Kidney tubule cell (primary cell): ENCODE results near the gene ZNF548.
"Not testable (repeated sequence)": the region's sequence is repeated elsewhere in the genome, so short reads cannot be mapped to it uniquely, and the experiment has no call there.

Source experiments
- DNase-seq: peaks from one replicate; pipeline ENCODE4 v3.0.0-alpha.2; 2018; ENCODE audit warnings: low spot score

Gene ZNF548

DNA sequence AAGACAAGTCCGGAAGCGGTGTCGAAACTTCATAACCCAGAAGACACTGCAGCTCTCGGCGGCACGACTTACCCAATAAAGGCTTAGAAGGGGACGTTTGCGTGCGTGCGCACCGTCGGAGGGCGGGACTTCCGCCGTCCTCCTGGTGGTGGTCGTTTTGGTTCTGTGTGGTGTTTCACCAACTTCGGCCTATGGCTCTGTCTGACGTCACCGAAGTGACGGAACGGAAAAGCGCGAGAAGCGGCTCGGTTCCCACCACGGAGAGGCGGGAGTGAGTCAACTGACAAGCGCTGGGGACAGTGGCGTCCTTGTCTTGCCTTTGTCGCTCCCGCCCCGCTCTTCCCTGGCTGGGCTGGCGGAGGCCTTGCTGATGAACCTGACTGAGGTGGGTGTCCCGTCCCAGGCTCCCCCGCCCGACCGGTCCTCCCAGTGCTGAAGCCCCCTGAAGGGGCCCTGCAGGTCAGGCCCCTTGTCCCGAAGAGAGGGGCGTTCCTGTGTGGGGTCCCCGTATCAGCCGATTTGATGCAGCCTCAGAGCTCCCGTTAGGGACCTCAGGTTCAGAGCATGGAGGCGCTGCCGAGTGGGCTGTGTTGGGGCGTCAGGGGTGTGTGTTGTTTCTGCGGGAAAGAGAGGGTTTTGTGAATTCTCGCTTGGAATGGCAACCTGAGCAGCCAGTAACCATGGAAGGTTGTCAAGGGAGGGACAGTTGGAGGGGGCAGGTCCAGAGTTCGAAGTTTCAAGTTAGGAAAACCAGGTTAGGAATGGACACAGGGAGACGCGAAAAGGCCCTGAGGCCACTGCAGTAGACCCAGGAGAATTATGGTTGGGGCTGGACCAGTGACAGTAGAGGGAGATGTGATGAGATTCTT, at the start of gene ZNF548:
Gene ZNF548 (plus strand): TSS at position 125 of the 869 bp plus-strand sequence. CDS start 246 bp downstream, at position 371.
- DNase-seq, result peak; percentile 97

DNA sequence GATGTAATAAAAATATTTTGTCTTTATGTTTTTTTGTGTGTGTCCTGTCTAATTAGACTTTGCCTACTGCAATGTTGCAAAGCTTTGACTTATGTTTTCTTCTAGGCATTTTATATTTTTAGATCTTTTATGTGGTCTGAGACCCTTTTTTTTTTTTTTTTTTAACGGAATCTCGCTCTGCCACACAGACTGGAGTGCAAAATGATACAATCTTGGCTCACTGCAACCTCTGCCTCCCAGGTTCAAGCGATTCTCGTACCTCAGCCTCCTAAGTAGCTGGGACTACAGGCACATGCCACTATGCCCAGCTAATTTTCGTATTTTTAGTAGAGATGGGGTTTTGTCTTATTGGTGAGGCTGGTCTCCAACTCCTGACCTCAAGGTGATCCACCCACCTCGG, 47.1 kb upstream of the ZNF548 start:
- DNase-seq, result no peak

DNA sequence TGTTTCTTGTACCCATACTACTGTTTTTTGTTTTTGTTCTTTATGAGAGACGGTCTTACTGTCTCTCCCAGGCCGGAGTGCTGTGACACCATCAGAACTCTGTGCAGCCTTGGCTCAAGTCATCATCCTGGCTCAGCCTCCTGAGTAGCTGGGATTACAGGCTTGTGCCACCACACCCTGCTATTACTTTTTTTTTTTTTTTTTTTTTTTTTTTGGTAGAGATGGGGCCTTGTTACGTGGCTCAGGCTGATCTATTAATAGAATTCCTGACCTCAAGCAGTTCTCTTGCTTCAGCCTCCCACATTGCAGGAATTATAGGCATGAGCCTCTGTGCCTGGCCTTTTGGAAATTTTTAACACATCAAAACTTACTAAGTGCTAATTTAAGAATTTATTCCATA, 41.5 kb upstream of the ZNF548 start:
- DNase-seq, result no peak

DNA sequence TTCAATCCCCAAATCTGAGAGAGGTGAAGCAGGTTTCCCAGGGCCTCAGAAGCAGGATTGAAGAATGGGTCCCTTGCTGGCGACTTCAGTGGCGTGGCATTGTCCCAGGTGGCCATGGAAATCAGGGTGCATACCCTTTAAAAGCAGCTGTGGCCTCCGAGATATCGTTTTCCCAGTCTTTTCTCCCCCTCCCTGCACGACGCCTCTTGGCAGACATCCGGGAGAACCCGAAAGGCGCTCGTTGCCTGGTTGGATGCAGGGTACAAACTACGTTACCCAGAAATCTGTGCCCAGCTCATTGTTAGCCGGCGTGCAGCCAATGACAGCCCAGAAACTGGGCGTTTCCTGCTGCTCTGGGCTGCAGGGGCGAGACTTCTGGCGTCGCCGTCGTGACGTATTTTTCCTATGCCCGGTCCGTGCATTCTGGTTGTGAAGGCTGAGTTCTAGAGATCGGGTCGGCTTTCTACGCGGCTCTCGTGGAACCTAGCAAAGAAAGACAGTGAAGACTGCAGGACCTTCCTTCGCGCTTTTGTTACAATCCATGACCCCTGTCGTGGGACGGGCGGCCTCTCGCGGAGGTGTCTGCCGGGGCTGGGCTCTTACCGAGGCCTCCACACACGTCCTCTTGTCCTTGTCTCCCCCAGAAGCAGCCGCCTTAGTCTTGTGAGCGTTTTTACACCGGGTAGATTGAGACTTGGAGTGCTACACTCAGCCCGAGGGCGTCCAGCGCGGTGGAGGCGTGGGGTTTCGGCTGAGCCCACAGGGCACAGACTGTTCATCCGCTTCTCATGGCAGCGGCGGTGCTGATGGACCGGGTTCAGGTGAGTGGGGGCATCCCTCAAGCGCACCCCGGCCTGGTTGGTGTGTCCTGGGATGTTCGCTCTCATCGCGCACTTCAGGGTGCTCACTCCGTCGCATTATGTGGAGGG, 38.5 kb upstream of the ZNF548 start, which contains the start of gene ZNF304:
Gene ZNF304 (plus strand): TSS at position 395 of the 929 bp plus-strand sequence. CDS start 394 bp downstream, at position 789.
- DNase-seq, result peak; percentile 94

DNA sequence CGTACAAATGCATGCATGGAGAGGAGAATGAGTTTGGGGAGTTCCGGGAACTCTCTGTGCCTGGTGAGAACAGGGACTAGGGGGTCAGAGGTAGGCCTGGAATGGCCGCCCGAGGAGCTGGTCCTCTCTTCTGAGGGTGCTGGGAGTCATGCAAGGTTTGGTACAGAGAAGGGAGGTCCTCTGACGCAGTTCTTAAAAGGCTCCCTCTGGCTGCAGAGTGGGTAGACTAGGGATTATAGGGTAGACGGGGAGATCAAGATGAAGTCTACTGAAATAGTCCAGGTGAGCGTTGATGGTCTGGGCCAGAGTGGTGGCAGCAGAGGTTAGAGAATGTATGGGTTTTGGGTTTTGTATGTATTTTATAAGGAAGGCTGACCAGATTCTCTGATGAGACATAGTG, 37.8 kb upstream of the ZNF548 start:
- peak; percentile 9 for DNase-seq

DNA sequence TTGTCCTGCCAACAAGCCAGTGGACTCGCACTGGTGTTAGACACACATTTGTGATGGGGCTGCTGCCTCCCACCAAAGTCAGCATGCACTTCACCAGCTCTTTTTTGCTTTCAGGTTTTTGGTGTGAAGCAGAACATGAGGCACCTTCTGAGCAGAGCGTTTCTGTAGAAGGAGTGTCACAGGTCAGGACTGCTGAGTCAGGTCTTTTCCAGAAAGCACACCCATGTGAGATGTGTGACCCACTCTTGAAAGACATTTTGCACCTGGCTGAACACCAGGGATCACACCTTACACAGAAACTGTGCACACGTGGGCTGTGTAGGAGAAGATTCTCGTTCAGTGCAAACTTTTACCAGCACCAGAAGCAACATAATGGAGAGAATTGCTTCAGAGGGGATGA, 33.7 kb upstream of the ZNF548 start:
- DNase-seq, result no peak

DNA sequence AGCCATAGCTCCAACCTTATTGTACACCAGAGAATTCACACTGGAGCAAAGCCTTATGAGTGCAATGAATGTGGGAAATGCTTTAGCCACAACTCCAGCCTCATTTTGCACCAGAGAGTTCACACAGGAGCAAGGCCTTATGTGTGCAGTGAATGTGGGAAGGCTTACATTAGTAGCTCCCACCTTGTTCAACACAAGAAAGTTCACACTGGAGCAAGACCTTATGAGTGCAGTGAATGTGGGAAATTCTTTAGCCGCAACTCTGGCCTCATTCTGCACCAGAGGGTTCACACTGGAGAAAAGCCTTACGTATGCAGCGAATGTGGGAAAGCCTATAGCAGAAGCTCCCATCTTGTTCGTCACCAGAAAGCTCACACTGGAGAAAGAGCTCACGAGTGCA, 32.2 kb upstream of the ZNF548 start:
- no peak for DNase-seq

DNA sequence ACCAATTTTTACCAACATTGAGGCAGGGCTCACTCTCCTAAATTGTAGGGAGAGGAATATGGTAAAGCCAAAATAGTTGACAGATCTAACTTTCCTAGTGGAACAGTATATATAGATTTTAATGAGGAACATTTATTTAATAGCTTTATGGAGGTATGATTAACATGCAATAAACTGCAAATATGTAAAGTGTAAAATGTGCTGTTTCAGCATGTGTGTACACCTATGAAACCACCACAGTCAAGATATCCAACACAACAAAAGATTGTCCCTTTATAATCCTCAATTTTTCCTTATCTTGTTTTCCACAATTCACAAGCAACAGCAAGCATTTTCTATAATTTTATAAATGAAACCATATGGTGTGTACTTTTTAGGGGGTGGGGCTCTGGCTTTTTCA, 30.4 kb upstream of the ZNF548 start:
- DNase-seq, result no peak

DNA sequence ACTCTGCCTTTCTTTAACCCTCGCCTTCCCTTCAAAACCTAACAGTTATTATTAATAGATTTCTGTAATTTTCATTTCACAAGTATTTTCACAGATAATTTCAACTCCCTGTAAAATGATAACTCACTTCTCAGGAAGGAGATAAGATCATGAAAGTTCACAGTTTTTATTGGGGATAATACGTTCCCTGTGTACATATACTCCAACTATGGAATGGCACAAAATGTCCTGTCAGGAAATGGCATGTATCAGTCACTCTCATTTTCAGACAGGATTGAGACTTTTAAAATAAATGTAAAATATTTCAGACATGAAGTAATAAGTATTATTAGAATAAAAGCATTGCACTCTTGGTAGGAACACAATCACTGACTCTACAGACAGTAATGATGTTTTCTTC, 27.2 kb upstream of the ZNF548 start:
- no peak for DNase-seq

DNA sequence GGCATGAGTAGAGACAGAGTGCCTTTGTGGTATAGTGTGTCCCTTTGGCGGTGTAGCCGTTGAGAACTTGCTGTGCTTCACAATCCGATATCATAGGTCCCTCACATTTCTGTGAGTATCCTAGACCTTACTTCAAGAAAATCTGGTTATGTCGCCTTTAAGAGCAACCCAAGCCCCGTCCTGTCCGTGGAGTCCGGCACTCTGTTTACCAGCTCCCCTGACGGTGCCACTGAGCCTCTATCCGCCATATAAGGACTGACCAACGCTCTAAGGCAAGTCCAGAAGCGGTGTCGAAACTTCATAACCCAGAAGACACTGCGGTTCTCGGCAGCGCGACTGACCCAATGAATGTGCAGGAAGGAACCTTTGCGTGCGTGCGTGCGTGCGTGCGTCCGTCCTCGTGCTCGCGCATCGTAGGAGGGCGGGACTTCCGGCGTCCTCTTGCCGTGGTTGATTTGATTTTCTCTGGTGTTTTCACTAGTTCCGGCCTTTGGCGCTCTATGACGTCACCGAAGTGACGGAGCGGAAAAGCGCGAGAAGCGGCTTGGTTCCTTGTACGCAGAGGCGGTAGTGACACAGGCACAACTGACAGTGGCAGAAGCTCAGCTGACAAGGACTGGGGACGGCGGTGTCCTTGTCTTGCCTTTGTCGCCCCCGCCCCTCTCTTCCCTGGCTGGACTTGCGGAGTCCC, 26.5 kb upstream of the ZNF548 start, which contains the start of the genes TRAPPC2B and ZNF547:
Gene TRAPPC2B (plus strand): TSS at position 555 of the 691 bp plus-strand sequence. CDS start 1,283 bp downstream, outside the sequence.
Gene ZNF547 (plus strand): TSS at position 555 of the 691 bp plus-strand sequence. CDS start 5,005 bp downstream, outside the sequence.
- peak; percentile 99 for DNase-seq

DNA sequence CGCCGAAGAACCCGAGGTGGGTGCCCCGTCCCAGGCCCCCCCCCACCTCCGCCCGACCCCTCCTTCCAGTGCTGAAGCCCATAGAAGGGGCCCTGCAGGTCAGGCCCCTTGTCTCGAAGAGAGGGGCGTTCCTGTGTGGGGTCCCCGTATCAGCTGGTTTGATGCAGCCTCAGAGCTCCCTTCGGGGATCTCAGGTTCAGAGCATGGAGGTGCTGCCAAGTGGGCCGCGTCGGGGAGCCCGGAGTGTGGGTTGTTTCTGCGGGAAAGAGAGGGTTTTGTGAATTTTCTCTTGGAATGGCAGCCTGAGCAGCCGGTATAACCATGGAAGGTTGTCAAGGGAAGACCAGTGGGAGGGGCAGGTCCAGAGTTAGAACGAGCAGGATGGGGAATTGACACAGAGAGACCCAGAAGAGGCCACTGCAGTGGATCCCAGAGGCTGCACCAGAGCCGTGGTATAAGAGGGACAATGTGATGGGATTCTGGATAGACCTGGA, 25.9 kb upstream of the ZNF548 start:
- DNase-seq, result peak; percentile 11

DNA sequence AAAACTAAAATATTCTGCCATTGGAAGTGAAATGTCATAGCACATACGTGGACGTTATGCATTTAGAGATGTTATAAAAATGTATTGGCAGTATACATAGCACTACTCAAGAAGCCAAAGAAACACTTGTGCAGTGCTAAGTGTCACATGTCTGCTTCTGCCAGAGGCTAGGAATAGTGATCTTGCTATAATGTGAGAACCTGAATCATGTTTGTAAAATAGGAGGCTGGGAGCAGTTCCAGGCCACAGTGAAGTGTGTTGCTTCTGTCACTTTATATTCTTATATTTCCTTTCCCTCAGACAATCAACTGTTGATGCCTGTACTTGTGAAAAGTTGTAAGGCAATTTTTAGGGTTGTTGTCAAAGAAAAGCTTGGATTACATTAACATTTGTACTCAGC, 22.9 kb upstream of the ZNF548 start:
- DNase-seq, result no peak

DNA sequence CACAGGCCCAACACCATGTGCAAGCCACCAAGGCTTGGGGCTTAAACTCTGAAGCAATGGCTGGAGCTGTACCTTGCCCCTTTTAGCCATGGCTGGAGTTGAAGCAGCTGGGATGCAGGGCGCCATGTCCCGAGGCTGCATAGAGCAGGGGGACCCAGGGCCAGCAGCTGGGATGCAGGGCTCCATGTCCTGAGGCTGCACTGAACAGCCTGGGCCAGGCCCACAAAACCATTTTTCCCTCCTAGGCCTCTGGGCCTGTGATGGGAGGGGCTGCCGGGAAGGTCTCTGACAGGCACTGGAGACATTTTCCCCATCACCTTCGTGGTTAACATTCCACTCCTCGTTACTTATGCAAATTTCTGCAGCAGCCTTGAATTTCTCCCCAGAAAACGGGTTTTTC, 15.5 kb upstream of the ZNF548 start:
- DNase-seq, result no peak

DNA sequence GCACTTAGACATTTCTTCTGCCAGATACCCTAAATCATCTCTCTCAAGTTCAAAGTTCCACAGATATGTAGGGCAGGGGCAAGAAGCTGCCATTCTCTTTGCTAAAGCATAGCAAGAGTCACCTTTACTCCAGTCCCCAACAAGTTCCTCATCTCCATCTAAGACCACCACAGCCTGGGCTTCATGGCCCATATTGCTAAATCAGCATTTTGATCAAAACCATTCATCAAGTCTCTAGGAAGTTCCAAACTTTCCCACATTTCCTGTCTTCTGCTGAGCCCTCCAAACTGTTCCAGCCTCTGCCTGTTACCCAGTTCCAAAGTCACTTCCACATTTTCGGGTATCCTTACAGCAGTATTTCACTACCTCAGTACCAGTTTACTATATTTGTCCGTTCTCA, 15.0 kb upstream of the ZNF548 start:
- DNase-seq, result not testable (repeated sequence)

DNA sequence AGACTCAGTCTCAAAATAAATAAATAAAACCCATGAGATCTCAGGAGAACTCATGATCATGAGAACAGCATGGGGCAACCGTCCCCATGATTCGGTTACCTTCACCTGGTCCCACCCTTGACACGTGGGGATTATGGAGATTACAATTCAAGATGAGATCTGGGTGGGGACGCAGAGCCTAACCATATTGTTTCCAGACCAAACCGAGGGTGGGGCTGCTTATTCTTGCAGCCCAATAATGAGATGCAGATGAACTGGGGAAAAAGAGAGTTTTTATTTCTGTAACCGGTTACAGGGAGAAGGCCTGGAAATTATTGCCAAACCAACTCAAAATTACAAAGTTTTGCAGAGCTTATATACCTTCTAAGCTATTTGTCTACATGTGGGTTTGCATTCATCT, 13.5 kb upstream of the ZNF548 start:
- DNase-seq, result no peak

DNA sequence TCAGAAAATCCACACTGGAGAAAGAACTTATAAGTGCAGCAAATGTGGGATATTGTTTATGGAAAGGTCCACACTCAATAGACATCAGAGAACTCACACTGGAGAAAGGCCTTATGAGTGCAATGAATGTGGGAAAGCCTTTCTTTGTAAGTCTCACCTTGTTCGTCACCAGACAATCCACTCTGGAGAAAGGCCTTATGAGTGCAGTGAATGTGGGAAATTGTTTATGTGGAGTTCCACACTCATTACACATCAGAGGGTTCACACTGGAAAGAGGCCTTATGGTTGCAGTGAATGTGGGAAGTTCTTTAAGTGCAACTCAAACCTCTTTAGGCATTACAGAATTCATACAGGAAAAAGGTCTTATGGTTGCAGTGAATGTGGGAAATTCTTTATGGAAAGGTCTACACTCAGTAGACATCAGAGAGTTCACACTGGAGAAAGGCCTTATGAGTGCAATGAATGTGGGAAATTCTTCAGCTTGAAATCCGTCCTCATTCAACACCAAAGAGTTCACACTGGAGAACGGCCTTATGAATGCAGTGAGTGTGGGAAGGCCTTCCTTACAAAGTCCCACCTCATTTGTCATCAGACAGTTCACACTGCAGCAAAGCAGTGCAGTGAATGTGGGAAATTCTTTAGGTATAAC, 12.0 kb upstream of the ZNF548 start:
- DNase-seq, result no peak

DNA sequence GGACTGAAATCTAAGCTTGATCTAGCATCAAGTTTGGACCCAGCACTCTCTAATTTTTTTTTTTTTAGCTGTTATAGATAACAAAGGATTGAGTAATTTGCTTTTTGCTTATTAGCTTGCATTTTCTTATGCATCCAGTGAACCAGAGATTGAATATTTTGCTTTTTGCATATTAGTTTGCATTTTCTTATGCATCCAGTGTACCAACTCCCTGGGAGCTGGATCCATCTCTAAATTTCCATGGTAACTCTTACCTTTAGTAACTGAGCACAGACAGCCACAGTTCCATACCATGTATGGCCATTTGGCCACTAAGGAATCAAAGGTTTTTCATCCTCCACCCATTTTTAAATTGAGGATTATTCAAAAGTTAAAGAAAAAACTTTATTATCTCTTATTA, 8.7 kb upstream of the ZNF548 start:
- DNase-seq, result no peak

DNA sequence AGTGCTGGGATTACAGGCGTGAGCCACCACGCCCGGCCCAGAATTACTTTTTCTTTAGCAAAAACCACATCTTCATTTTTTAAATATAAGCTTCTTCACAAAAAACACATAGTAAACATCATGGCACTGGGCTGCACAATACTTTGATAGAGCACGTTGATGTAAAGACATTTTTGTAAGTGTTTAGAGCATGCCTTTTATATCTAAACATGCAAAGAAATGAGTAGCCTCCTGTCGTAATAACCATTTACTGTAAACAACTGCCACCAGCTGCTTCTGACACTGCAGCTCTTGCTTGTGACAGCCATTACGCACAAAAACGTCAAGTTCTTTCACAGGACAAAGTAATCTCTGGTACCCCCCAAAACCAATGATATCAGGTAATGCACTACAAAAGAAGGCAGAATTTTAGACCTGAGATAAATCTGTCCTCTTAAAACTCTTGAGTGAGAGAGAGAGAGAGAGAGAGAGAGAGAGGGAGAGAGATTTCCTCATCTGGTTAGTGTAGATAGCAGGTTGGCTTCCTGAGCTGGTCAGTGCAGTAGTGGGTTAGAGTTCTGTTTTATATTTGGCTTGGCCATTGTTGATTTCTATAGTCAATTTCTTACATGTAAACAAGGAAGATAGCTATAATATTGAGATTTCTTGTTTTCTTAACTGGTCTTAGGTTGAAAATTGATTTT, 6.7 kb upstream of the ZNF548 start:
- no peak for DNase-seq

DNA sequence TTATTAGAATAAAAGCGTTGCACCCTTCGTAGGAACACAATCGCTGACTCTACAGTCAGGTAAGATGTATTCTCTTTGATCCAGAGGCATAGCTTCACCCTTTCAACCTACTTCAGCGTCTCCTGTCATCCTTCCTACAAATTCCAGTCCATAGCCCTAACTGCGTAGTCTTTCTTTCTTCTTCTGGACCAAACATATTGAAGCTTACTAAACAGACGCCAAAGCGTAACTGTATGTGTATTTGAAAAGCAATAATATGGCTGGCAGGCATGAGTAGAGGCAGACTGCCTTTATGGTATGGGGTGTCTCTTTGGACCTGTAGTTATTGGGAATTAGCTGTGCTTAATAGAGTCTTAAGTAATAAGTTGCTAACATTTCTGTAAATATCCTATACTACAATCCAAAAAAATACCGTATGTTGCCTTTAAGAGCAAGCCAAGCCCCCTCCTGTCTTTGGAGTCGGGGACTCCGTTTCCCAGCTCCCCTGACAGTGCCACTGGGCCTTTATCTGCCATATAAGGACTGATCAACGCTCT, 392 bp upstream of the ZNF548 start:
- no peak for DNase-seq

DNA sequence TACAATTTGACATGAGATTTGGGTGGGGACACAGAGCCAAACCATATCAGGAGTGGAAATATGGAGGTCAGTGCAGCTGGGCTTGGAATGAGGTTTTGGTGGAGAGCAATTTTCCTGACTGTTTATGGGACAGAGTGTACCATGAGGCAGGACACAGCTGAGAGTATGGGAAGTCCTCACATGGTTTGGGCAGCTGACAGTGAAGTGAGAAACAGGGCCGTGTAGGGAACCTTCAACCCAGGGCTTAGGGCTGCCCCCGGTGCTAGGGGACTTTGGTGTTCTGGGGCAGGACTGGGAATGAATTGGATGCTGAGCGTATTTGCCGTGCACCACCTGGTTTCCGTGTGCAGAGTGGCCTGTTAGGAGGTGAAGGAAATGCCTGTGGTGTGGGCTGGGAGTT, 6.1 kb downstream of the ZNF548 start:
- DNase-seq, result no peak
